HG03432 (cell line): Measurements from ENCODE around the gene GTF3C1.

ENCODE experiments used
- ATAC-seq: cut with Tn5 transposase; IDR thresholded peaks from one replicate; pipeline ENCODE4 v1.9.1; 2021; ENCODE audit warnings: mild to moderate bottlenecking, moderate library complexity; ENCODE audit not compliant: unreplicated experiment

Gene GTF3C1

GRCh38 chr16:27526180-27526579 is 23.5 kb downstream of the GTF3C1 start:
- no peak for ATAC-seq

DNA sequence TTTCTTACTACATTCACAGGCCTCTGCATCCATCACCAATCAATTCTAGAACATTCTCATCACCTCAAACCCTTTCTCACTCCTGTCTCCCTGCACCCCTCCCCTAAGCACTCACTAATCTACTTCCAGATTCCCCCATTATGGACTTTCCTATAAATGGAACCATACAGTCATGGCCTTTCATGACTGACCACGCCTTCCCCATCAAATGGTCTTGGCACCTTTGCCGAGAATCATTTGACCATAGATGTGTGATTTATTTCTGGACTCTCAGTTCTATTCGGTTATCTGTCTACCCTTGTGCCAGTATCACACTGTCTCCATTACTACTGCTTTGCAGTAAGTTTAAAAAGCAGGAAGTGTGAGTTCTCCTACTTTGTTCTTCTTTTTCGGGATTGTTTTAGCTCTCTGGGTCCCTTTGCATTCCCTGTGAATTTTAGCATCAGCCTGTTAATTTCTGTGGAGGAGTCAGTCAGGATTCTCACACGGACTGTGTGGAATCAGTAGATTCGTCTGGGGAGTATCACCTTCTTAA is 27.5 kb downstream of the GTF3C1 start:
- no peak for ATAC-seq

DNA sequence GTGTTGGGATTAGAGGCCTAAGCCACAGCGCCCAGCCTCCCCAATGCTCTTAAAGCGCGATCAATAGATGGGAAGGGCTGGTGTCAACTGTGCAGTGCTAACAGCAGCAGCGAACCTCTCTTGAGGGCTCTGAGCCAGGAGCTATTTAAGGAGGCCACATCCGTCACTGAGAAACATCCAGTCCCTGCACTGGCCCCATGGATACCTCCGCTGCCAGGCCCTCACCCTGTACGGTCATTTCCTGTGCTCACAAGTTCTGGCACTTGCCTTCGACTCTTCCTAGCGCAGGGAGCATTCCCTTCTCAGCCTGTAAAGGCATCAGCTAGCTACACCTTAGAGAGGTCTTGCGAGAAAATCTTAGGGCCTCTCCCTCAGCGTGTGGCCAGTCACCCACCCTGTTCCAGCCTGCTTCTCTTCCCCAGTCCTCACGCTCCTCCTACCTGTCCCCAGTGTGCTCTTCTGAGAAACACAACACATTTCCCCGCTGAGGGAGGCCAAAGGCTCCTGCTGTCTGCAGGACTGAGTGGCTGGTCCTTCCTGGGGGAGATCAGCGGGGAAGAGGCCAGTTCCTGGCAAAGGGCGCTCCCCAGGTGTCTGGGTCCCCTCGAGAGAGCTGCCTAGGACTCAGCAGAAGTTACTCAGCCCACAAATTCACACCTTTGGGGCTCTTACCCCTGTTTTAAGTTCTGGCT is 28.6 kb downstream of the GTF3C1 start:
- ATAC-seq = no peak

GRCh38 chr16:27518226-27518625 is 31.5 kb downstream of the GTF3C1 start:
- no peak for ATAC-seq

DNA sequence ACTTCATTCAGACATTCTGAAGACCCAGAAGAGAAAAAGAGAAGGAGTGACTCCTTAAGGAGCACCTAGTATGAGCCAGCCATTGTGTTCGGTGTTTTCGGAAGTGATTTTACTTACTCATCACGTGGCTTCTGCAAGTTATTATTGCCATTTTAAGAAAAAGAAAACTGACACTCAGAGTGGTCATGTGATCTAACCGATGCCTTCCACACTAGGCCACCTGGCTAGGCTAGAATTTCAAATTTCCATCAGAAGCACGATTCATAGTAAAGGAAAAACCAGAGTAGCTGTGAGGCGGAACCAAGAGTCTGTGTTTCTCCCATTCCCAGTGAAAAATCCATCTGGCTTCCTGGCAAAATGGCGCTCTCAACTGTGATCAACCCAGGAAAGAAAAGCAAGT is 32.0 kb downstream of the GTF3C1 start:
- no peak for ATAC-seq

- ATAC-seq = no peak
Observed at GRCh38 chr16:27516365-27516764, 33.3 kb downstream of the GTF3C1 start.

GRCh38 chr16:27515874-27516353 is 33.8 kb downstream of the GTF3C1 start:
- peak; percentile 54 for ATAC-seq

DNA sequence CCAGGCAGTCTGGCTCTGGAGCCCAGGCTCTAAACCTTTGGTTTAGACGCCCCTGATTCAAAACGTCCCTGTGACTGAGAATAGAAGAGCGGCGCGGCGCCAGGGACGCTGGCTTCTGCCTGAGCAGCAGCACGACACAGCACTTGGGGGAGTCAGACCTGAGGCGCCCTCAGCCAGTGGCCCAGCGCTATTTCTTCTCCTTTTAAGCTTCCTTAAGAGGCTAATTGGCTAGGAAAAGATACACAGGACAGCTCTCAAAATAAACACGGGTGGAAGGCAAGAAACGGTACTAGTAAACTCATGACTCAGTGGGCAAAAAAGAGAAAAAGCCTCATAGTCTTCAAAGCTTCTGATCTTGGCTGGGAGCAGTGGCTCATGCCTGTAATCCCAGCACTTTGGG is 34.9 kb downstream of the GTF3C1 start:
- no peak for ATAC-seq

GRCh38 chr16:27511657-27512448 is 37.9 kb downstream of the GTF3C1 start:
- ATAC-seq = no peak

DNA sequence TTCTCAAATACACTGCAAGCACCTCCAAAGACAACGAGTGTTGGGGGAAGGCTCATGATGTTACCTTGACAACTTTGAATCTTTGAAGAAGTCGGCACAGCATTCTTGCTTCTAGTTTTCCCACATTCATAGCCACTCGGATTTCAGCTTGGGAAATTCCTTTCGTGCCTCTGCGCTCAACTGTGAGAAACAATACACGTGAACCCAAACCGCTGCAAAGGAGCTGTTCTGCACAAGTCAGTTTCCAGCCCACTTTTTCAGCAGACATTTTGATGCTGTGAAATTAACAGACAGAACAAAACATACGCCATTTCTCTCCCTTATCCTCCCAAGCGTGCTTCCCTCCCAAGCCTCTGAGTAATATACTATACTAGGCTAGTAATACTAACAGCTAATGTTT is 41.2 kb downstream of the GTF3C1 start:
- ATAC-seq = no peak

GRCh38 chr16:27506771-27507170 is 42.9 kb downstream of the GTF3C1 start:
- no peak for ATAC-seq

- no peak for ATAC-seq
Observed at GRCh38 chr16:27505297-27506236, 44.1 kb downstream of the GTF3C1 start.

- ATAC-seq = no peak
Observed at GRCh38 chr16:27503662-27504061, 46.1 kb downstream of the GTF3C1 start.

DNA sequence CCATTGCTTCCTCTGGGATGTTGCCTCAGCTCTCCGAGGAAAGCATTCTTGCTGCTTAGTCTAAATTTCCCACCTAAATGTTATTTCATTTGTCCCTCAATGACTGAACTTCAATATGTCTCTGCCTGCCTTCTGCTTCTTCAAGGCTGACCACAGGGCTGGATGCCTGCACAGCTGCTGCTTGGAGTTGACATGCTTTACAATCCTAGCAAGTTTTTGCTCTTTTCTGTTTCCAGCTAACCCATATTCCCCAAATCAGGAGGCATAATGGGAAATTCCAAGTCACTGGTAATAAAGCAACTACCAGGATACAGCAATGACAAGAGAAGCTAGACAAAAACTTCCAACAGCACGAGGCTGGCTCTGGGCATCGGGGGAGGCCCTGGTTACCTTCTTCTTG is 48.9 kb downstream of the GTF3C1 start:
- ATAC-seq = no peak

DNA sequence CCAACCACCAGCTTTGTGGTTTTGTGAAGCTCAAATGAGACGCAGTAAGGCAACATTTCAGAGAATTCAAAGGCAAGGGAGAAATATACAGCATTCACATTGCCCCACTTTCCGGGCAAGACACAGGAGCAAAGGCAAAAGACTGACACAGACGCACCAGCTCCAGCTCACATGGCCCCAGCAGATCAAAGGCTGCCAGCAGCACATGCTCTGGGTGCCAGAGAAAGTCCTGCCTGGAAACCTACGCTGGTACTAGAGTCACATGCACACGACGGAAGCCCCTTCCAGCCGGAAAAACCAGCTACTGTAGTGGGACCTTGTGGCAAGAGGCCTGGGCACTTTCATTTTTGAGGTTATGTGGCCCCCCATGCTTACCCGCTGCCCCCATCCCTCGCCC is 50.1 kb downstream of the GTF3C1 start:
- ATAC-seq = no peak

DNA sequence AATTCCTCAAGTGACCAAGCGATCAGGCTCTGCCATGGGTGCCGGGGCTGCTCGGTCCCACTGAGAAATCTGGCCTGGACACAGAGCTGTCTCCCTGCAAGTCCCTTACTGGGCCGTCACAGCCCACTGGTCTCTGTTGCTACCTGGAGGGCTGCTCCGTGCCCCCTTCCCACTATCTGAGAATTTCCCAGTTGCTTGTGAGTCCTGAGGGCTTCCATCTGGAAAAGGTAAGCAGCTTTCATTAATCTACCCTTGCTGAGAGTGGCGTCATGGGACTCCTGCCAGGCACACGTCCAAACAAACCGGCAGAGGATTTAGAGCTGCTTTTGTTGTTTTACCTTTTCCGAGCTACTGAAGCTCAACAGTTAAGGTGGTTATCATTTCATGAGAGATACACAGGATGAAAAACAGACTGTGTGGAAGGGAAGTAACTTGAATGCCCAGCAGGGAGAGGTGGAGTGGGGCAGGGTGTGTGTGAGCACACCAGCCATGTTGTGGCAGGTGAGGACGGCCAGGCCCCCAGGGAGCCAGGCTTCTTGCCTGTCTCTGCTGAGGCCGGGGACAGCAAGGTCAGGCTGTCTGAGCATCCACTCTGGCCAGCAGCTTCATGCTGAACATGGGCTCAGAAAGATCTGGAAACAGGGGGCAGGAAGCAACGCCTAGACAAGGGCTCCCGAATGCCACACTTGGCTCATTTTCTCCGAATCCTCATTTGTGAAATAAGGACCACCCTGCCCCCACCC is 50.6 kb downstream of the GTF3C1 start:
- ATAC-seq = no peak

- no peak for ATAC-seq
Observed at GRCh38 chr16:27498031-27498825, 51.5 kb downstream of the GTF3C1 start.

DNA sequence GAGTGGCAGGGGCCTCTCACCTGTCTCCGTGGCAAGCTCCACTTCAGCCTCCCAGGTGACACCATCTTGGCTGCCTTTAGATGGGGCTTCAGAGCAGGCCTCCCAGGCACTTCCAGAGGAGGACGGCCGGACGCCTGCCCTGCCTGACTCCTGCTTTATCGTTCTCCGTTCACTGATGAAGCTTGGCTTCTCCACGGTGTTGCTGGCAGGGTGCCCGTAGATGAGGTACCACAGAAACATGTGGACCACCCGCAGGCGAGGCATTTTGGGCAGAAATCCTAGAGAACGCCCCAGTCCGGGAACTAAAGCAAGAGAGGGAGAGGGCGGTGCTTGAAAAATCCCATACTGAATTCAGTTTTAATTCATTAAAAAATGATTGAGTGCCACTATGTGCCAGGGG is 54.5 kb downstream of the GTF3C1 start:
- no peak for ATAC-seq

DNA sequence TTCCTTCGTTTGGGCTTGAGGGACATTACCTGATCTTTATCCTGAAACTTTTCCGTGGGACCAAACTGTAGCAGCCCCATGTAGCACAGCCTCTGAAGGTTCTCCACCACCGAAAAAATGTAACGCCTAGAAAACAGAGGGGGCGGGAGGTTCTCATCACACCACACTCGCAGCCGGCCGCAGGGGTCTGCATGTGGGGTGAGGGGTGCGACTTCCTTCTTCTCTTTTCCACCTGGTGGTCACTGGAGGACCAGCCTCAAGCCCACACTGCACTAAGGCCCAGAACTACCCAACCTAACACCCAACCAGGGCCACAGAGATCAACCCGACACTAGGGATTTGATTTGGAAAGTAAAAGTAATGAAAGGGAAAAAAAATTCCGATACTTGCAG is 57.1 kb downstream of the GTF3C1 start:
- no peak for ATAC-seq
